ENCODE results near the gene CRYBA4. TPM values are rescaled to one million over a fixed set of nuclear protein-coding genes. Genes with fewer than 3 reads are reported as not detected.

CRYBA4 gene
- total RNA-seq, 1 donor from 2014 or later, result 1.0 TPM

GRCh38 chr22:26585104-26585790 is 36.5 kb upstream of the CRYBA4 start:
- H3K27ac Mint-ChIP-seq, result peak overlapping the region; percentile 61
- no peak for TF ChIP-seq CTCF (conservative IDR thresholded peaks at IDR 0.05)

GRCh38 chr22:26586556-26587325 is 35.0 kb upstream of the CRYBA4 start:
- H3K4me1 Mint-ChIP-seq (ENCODE audit: unreplicated experiment), result peaks cover 4% of the 10 kb centered on the region
- H3K9me3 Mint-ChIP-seq, result no peaks in the 10 kb centered on the region
- no peak overlapping the region for H3K27ac Mint-ChIP-seq
- H3K4me3 Mint-ChIP-seq, result peak overlapping the region; percentile 74
- no peak for DNase-seq (ENCODE audit: extremely low spot score, unreplicated experiment)
- peaks cover 6% of the 10 kb centered on the region for H3K36me3 Mint-ChIP-seq
- H3K27me3 Mint-ChIP-seq, result no peaks in the 10 kb centered on the region
- TF ChIP-seq CTCF (conservative IDR thresholded peaks at IDR 0.05), result no peak

More at GRCh38 chr22:26585104-26585790, 36.5 kb upstream of the CRYBA4 start:
- Mint-ChIP-seq H3K4me1 (ENCODE audit: unreplicated experiment) (peaks cover 1% of the 10 kb centered on the region), H3K4me3 (no peak overlapping the region), H3K27me3 (no peaks in the 10 kb centered on the region), H3K36me3 (peaks cover 12% of the 10 kb centered on the region), H3K9me3 (no peaks in the 10 kb centered on the region)
- DNase-seq (ENCODE audit: extremely low spot score, unreplicated experiment), result no peak

GRCh38 chr22:26587991-26588613 is 33.7 kb upstream of the CRYBA4 start:
- Mint-ChIP-seq H3K27me3 (peaks cover 13% of the 10 kb centered on the region), H3K4me1 (ENCODE audit: unreplicated experiment) (peaks cover 4% of the 10 kb centered on the region), H3K36me3 (peaks cover 6% of the 10 kb centered on the region), H3K9me3 (no peaks in the 10 kb centered on the region), H3K27ac (peak overlapping the region; percentile 27), H3K4me3 (peak overlapping the region; percentile 87)
- no peak for TF ChIP-seq CTCF (conservative IDR thresholded peaks at IDR 0.05)
- no peak for DNase-seq (ENCODE audit: extremely low spot score, unreplicated experiment)

GRCh38 chr22:26588729-26589366 is 32.9 kb upstream of the CRYBA4 start:
- Mint-ChIP-seq H3K27me3 (peaks cover 16% of the 10 kb centered on the region), H3K9me3 (no peaks in the 10 kb centered on the region), H3K27ac (peak overlapping the region; percentile 46), H3K36me3 (peaks cover 6% of the 10 kb centered on the region), H3K4me1 (ENCODE audit: unreplicated experiment) (peaks cover 4% of the 10 kb centered on the region), H3K4me3 (peak overlapping the region; percentile 87)
- DNase-seq (ENCODE audit: extremely low spot score, unreplicated experiment), result no peak
- no peak for TF ChIP-seq CTCF (conservative IDR thresholded peaks at IDR 0.05)

- H3K9me3 Mint-ChIP-seq, result no peaks in the 10 kb centered on the region
- peaks cover 22% of the 10 kb centered on the region for H3K27me3 Mint-ChIP-seq
- peaks cover 4% of the 10 kb centered on the region for H3K4me1 Mint-ChIP-seq (ENCODE audit: unreplicated experiment)
- no peak for TF ChIP-seq CTCF (conservative IDR thresholded peaks at IDR 0.05)
- H3K4me3 Mint-ChIP-seq, result peak overlapping the region; percentile 87
- peak overlapping the region; percentile 46 for H3K27ac Mint-ChIP-seq
- peaks cover 6% of the 10 kb centered on the region for H3K36me3 Mint-ChIP-seq
- DNase-seq (ENCODE audit: extremely low spot score, unreplicated experiment), result no peak
Observed at GRCh38 chr22:26589367-26589844, 32.4 kb upstream of the CRYBA4 start.

Measured in type B pancreatic cell (in vitro differentiated cells).